CD4-positive, alpha-beta T cell treated with Interferon gamma for 1 hour (primary cell): ENCODE results near the gene PLCB4.

Experiments
- DNase-seq: peaks from one replicate; pipeline ENCODE4 v3.0.0-alpha.2; 2020

PLCB4 gene

GRCh38 chr20:9507544-9508239 is 438.8 kb downstream of the PLCB4 start:
- DNase-seq: no peak

- no peak for DNase-seq
Observed at GRCh38 chr20:9508240-9508661, 439.4 kb downstream of the PLCB4 start.

- no peak for DNase-seq
Observed at GRCh38 chr20:9508696-9509178, 439.9 kb downstream of the PLCB4 start.

GRCh38 chr20:9509246-9509645 is 440.4 kb downstream of the PLCB4 start:
- DNase-seq: no peak

- DNase-seq: no peak
Observed at GRCh38 chr20:9510911-9511310, 442.0 kb downstream of the PLCB4 start.

GRCh38 chr20:9514072-9514460 is 445.2 kb downstream of the PLCB4 start:
- no peak for DNase-seq

GRCh38 chr20:9514461-9515213 is 445.8 kb downstream of the PLCB4 start, which contains the start of gene LAMP5:
TSS of gene LAMP5 (plus strand) at chr20:9514590. CDS start at chr20:9514853, 263 bp downstream.
- DNase-seq: no peak

DNA sequence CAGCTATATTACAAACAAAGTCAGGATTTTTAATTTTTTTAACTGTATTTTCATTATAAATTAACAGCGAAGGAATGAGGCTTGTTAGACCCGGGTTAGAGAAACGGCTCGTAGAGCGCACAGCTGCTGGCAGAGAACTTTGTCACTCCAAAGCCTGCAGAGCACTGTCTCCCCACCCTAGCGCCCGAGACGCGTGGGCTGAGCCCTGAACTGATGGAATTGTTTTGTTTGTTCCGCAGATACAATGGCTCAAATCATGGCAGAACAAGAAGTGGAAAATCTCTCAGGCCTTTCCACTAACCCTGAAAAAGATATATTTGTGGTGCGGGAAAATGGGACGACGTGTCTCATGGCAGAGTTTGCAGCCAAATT is 446.3 kb downstream of the PLCB4 start:
- DNase-seq: no peak

DNA sequence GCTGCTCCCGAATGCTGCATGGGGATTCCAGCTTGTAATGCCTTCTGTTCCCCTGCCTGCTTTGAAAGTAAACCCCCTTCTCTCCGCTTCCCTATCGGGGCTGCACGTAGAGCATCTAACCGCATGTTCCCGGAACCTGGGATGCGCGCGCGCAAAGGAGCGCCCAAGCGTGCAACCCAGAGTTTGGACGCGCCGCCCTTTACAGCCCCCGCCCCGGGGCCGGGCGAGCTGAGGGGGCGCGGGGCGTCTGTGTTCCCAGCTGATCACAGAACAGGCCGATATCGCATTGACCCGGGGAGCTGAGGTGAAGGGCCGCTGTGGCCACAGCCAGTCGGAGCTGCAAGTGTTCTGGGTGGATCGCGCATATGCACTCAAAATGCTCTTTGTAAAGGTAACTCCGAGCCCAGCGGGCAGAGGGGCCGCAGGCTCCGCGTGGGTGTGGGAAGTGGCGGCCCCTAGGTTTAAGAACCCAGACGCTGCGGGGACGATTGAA is 446.9 kb downstream of the PLCB4 start:
- no peak for DNase-seq

- DNase-seq: no peak
Observed at GRCh38 chr20:9516234-9516871, 447.5 kb downstream of the PLCB4 start.

- no peak for DNase-seq
Observed at GRCh38 chr20:9517297-9518162, 448.6 kb downstream of the PLCB4 start.

DNA sequence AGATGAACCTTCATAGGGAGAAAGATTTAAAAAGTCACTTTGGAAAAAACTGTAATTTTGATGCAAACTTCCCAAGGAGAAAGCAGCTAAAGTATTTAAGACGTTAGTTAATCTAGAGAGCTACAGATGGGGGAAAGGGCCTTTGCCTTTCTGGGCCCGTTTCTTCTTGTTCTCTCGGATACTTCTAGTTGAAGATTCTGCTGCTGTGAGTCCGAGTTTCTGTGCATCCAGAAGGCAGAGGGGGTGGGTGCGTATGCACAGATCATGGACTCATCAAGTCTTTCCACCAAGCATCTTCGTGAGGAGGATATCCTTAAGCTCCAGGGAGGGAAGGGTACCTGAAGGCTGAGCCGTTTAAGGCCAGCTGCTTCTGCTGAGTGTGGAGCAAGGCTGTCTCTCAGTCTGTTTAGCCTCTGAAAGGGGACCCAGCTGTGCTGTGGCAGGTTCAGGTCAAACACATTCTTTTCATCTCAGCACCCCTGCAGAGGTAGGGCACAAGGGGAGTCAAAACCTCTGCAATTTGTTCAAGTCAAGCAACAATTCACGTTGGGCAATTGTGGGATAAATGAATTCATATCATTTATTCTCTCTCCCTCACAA is 449.8 kb downstream of the PLCB4 start:
- no peak for DNase-seq

- no peak for DNase-seq
Observed at GRCh38 chr20:9520086-9520485, 451.2 kb downstream of the PLCB4 start.

GRCh38 chr20:9523636-9524035 is 454.7 kb downstream of the PLCB4 start:
- DNase-seq: no peak
